Measurements from ENCODE around the gene SMIM45. TPM values are rescaled to one million over a fixed set of nuclear protein-coding genes. Genes with fewer than 3 reads are reported as not detected.

The SMIM45 gene

DNA sequence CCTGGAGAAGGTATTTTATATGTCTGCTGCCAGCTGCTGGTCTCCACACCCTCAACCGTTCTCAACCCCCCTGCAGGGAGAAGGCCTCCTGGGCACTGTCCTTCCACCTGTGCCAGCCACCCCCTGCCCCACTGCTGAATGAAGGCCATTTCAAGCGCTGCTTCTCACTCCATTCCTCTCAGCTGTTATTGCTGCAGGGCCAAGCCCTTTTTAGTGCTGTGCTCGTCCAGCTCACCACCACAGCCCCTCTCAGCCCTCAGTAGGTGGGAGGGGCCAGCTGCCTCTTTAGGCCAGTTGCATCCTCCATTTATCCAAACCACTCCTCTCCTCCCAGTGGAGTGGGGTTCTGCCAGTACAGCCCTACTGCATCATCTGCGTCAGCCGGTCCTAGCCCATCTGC lies 44.9 kb downstream of the SMIM45 start:
- no peak overlapping the region for H3K27ac ChIP-seq (ENCODE audit: low read depth in 2 of 2, low read length in 1 of 2)
- H3K4me1 ChIP-seq (ENCODE audit: control insufficient read depth in 2 of 2, insufficient read depth in 2 of 2, low read length in 1 of 2) = peaks cover 0 to 6% of the 10 kb centered on the region in 2 donors
- no peaks in the 10 kb centered on the region for H3K9me3 ChIP-seq (ENCODE audit: control insufficient read depth in 2 of 2, insufficient read depth in 1 of 2, low read depth in 1 of 2, low read length in 1 of 2)
- WGBS, 2 donors = 79 to 83% methylated on average over 5 of the region's 5 CpGs
- peaks cover 0 to 2% of the 10 kb centered on the region in 2 donors for H3K36me3 ChIP-seq (ENCODE audit: control insufficient read depth in 2 of 2, insufficient read depth in 2 of 2, low read length in 1 of 2)
- no peak overlapping the region for H3K4me3 ChIP-seq (ENCODE audit: low read depth in 1 of 2, low read length in 2 of 2)
- no peaks in the 10 kb centered on the region for H3K27me3 ChIP-seq (ENCODE audit: control insufficient read depth in 1 of 2, insufficient read depth in 2 of 2, low read length in 2 of 2)

DNA sequence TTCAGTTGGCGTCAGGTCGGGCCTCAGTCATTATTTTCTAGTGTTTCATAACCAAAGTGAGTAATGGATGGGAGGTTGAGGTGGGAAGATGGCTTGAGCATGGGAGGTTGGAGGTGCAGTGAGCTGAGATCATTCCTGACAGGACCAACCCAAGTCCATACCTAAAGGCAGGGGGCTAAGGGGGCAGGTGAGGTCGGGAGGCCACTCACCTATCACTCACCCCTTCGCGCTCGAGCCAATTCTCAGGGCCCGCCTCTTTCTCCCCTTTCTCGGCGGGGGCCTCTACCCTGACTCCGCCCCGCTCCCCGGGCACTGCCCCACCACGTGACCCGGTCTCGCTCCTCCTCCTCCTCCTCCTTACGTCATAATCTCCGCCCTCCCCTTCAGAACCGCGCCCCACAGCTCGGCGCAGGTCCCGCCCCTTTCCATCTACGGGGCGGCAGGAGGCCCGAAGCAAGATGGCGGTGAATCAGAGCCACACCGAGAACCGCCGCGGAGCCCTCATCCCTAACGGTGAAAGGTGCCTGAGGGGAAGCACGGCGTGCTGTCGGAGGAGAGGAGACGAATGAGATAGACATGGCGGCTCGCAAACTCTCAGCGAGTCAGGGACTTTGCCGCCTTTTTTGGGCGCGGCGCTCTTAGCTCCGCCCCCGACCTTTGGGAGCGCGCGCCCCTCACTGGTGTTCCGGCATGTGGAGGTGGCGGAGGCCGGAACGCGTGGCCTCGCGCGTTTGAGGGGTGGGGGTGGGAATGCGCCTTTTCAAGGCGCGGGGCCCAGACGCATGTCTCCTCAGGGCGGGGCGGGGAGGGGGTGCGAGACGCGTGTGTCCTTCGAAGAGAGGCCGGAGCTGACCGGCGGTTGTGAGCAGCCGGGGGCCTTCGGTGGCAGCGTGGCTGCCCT lies 46.7 kb downstream of the SMIM45 start, which contains the start of gene WBP2NL:
Gene WBP2NL (plus strand): TSS at position 428 of the 901 bp plus-strand sequence. CDS start 31 bp downstream, at position 459.
- H3K9me3 ChIP-seq (ENCODE audit: control insufficient read depth in 2 of 2, insufficient read depth in 1 of 2, low read depth in 1 of 2, low read length in 1 of 2) = no peaks in the 10 kb centered on the region
- no peaks in the 10 kb centered on the region for H3K27me3 ChIP-seq (ENCODE audit: control insufficient read depth in 1 of 2, insufficient read depth in 2 of 2, low read length in 2 of 2)
- peaks cover 0 to 2% of the 10 kb centered on the region in 2 donors for H3K36me3 ChIP-seq (ENCODE audit: control insufficient read depth in 2 of 2, insufficient read depth in 2 of 2, low read length in 1 of 2)
- peaks cover 0 to 6% of the 10 kb centered on the region in 2 donors for H3K4me1 ChIP-seq (ENCODE audit: control insufficient read depth in 2 of 2, insufficient read depth in 2 of 2, low read length in 1 of 2)
- peak within 1 kb of the TSS; percentile 56 to 69 for H3K4me3 ChIP-seq (ENCODE audit: low read depth in 1 of 2, low read length in 2 of 2)
- H3K27ac ChIP-seq (ENCODE audit: low read depth in 2 of 2, low read length in 1 of 2) = no peak within 1 kb of the TSS
- WGBS, 2 donors = 33 to 37% methylated on average over 63 to 71 of the region's 71 CpGs

DNA sequence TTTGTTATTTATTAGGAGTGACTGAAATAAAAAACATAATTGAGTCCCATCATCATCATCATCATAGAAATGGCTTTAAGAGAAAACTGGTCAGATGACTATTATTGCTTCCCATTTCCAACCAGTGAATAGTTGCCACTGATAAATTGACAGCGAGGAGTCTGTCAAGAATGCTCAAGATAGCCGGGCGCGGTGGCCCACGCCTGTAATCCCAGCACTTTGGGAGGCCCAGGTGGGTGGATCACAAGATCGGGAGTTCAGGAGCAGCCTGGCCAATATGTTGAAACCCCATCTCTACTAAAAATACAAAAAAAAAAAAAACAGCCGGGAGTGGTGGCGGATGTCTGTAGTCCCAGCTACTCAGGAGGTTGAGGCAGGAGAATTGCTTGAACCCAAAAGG lies 48.5 kb downstream of the SMIM45 start:
- Histone ChIP-seq H3K27me3 (ENCODE audit: control insufficient read depth in 1 of 2, insufficient read depth in 2 of 2, low read length in 2 of 2) (no peaks in the 10 kb centered on the region), H3K9me3 (ENCODE audit: control insufficient read depth in 2 of 2, insufficient read depth in 1 of 2, low read depth in 1 of 2, low read length in 1 of 2) (no peaks in the 10 kb centered on the region), H3K36me3 (ENCODE audit: control insufficient read depth in 2 of 2, insufficient read depth in 2 of 2, low read length in 1 of 2) (peaks cover 0 to 2% of the 10 kb centered on the region in 2 donors), H3K4me3 (ENCODE audit: low read depth in 1 of 2, low read length in 2 of 2) (no peak overlapping the region), H3K4me1 (ENCODE audit: control insufficient read depth in 2 of 2, insufficient read depth in 2 of 2, low read length in 1 of 2) (peaks cover 0 to 6% of the 10 kb centered on the region in 2 donors), H3K27ac (ENCODE audit: low read depth in 2 of 2, low read length in 1 of 2) (no peak overlapping the region)
- WGBS, 2 donors = 96 to 100% methylated on average over 8 of the region's 8 CpGs

GRCh38 chr22:42001121-42001520 lies 49.2 kb downstream of the SMIM45 start:
- WGBS, 2 donors = 80 to 89% methylated on average over 8 of the region's 8 CpGs
- Histone ChIP-seq H3K9me3 (ENCODE audit: control insufficient read depth in 2 of 2, insufficient read depth in 1 of 2, low read depth in 1 of 2, low read length in 1 of 2) (no peaks in the 10 kb centered on the region), H3K27ac (ENCODE audit: low read depth in 2 of 2, low read length in 1 of 2) (no peak overlapping the region), H3K36me3 (ENCODE audit: control insufficient read depth in 2 of 2, insufficient read depth in 2 of 2, low read length in 1 of 2) (peaks cover 0 to 2% of the 10 kb centered on the region in 2 donors), H3K4me3 (ENCODE audit: low read depth in 1 of 2, low read length in 2 of 2) (no peak overlapping the region), H3K27me3 (ENCODE audit: control insufficient read depth in 1 of 2, insufficient read depth in 2 of 2, low read length in 2 of 2) (no peaks in the 10 kb centered on the region), H3K4me1 (ENCODE audit: control insufficient read depth in 2 of 2, insufficient read depth in 2 of 2, low read length in 1 of 2) (peaks cover 0 to 6% of the 10 kb centered on the region in 2 donors)

- Histone ChIP-seq H3K4me3 (ENCODE audit: low read depth in 1 of 2, low read length in 2 of 2) (no peak overlapping the region), H3K9me3 (ENCODE audit: control insufficient read depth in 2 of 2, insufficient read depth in 1 of 2, low read depth in 1 of 2, low read length in 1 of 2) (no peaks in the 10 kb centered on the region), H3K4me1 (ENCODE audit: control insufficient read depth in 2 of 2, insufficient read depth in 2 of 2, low read length in 1 of 2) (peaks cover 0 to 6% of the 10 kb centered on the region in 2 donors), H3K27ac (ENCODE audit: low read depth in 2 of 2, low read length in 1 of 2) (no peak overlapping the region), H3K36me3 (ENCODE audit: control insufficient read depth in 2 of 2, insufficient read depth in 2 of 2, low read length in 1 of 2) (peaks cover 0 to 2% of the 10 kb centered on the region in 2 donors), H3K27me3 (ENCODE audit: control insufficient read depth in 1 of 2, insufficient read depth in 2 of 2, low read length in 2 of 2) (no peaks in the 10 kb centered on the region)
- 94 to 97% methylated on average over 12 of the region's 12 CpGs for WGBS, 2 donors
Measured at GRCh38 chr22:42001706-42002105, 49.8 kb downstream of the SMIM45 start.

DNA sequence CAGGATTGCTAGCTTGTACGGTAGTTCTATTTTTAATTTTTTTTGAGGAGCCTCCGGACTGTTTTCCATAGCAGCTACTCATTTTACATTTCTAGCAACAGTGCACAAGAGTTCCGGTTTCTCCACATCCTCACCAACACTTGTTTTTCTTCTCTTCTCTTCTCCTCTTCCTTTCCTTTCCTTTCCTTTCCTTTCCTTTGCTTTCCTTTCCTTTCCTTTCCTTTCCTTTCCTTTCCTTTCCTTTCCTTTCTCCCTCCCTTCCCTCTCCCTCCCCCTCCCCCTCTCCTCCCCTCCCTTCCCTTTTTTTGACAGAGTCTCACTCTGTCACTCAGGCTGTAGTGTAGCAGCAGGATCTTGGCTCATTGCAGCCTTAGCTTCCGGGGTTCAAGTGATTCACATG lies 56.0 kb downstream of the SMIM45 start:
- no peaks in the 10 kb centered on the region for H3K36me3 ChIP-seq (ENCODE audit: control insufficient read depth in 2 of 2, insufficient read depth in 2 of 2, low read length in 1 of 2)
- no peak overlapping the region for H3K4me3 ChIP-seq (ENCODE audit: low read depth in 1 of 2, low read length in 2 of 2)
- H3K4me1 ChIP-seq (ENCODE audit: control insufficient read depth in 2 of 2, insufficient read depth in 2 of 2, low read length in 1 of 2) = no peaks in the 10 kb centered on the region
- 74 to 78% methylated on average over 4 of the region's 4 CpGs for WGBS, 2 donors
- H3K27me3 ChIP-seq (ENCODE audit: control insufficient read depth in 1 of 2, insufficient read depth in 2 of 2, low read length in 2 of 2) = no peaks in the 10 kb centered on the region
- no peak overlapping the region for H3K27ac ChIP-seq (ENCODE audit: low read depth in 2 of 2, low read length in 1 of 2)
- H3K9me3 ChIP-seq (ENCODE audit: control insufficient read depth in 2 of 2, insufficient read depth in 1 of 2, low read depth in 1 of 2, low read length in 1 of 2) = no peaks in the 10 kb centered on the region

Other genes starting within 250 kb of the SMIM45 start
- gene CCDC134, start 151.5 kb upstream of the SMIM45 start, polyA plus RNA-seq = 1 to 10 TPM; 1.5 to 1.9 TPM
- gene SREBF2, start 119.0 kb upstream of the SMIM45 start, polyA plus RNA-seq = 10 to 100 TPM; 66.4 to 76.4 TPM
- gene SHISA8, start 37.1 kb upstream of the SMIM45 start, polyA plus RNA-seq = under 1 TPM in 1 of 2 donors, not detected in 1; 0.07 TPM
- under 1 TPM; 0.36 to 0.47 TPM for gene TNFRSF13C, start 25.3 kb upstream of the SMIM45 start, polyA plus RNA-seq
- gene CENPM, start 5.0 kb upstream of the SMIM45 start, polyA plus RNA-seq = 10 to 100 TPM; 16.5 to 18.8 TPM
- under 1 TPM; 0.11 to 0.18 TPM for gene SEPTIN3, start 17.3 kb downstream of the SMIM45 start, polyA plus RNA-seq
- under 1 TPM; 0.13 to 0.59 TPM for gene WBP2NL, start 46.6 kb downstream of the SMIM45 start, polyA plus RNA-seq
- 10 to 100 TPM in 1 of 2 donors, 1 to 10 TPM in 1; 6.9 to 12.3 TPM for gene NAGA, start 118.7 kb downstream of the SMIM45 start, polyA plus RNA-seq
- gene PHETA2, start 122.1 kb downstream of the SMIM45 start, polyA plus RNA-seq = 10 to 100 TPM in 1 of 2 donors, 1 to 10 TPM in 1; 6.1 to 10.0 TPM
- gene SMDT1, start 127.5 kb downstream of the SMIM45 start, polyA plus RNA-seq = 100 to 1,000 TPM; 111 to 116 TPM
- gene NDUFA6, start 138.6 kb downstream of the SMIM45 start, polyA plus RNA-seq = 100 to 1,000 TPM in 1 of 2 donors, 10 to 100 TPM in 1; 93.3 to 107 TPM
- 1 to 10 TPM; 1.2 to 6.3 TPM for gene CYP2D6, start 178.7 kb downstream of the SMIM45 start, polyA plus RNA-seq

Data from esophagus (tissue), 2 donors.